GM12892 (cell line): ENCODE data around the gene PIGV.
"Not testable (repeated sequence)": the region's sequence is repeated elsewhere in the genome, so short reads cannot be mapped to it uniquely, and the experiment has no call there.

Experiments
- DNase-seq: peaks from one replicate; pipeline ENCODE4 v3.0.0; 2011; ENCODE audit not compliant: insufficient read length
- FAIRE-seq: peaks from 2 replicates; lab custom pipeline; 2011; peaks lifted over from hg19 to GRCh38; lab: Jason Lieb, UNC
- POLR2A ChIP-seq: IDR thresholded peaks from 2 replicates; pipeline ENCODE4 v1.6.1; 2011; ENCODE audit warnings: low read depth, low read length, control low read depth
- POLR2AphosphoS5 ChIP-seq: IDR thresholded peaks from 2 replicates; pipeline ENCODE4 v1.6.1; 2011; ENCODE audit warnings: low read depth, low read length, control low read depth
- TAF1 ChIP-seq: IDR thresholded peaks from 2 replicates; pipeline ENCODE4 v1.6.1; 2011; ENCODE audit warnings: low read depth, mild to moderate bottlenecking, control low read depth, low read length, borderline replicate concordance

Gene PIGV

GRCh38 chr1:26829184-26829911, 41.6 kb downstream of the PIGV start:
- FAIRE-seq (no peak), DNase-seq (no peak)
- TF ChIP-seq POLR2AphosphoS5 (no peak), TAF1 (no peak), POLR2A (no peak)

- DNase-seq (no peak), FAIRE-seq (peak; percentile 14)
- TF ChIP-seq POLR2A, result no peak
- no peak for TF ChIP-seq POLR2AphosphoS5
- TF ChIP-seq TAF1, result no peak
These were observed 43.3 kb downstream of the PIGV start for GRCh38 chr1:26831059-26831458.

- FAIRE-seq, result peak; percentile 17
- TF ChIP-seq POLR2A (no peak), TAF1 (no peak), POLR2AphosphoS5 (no peak)
- no peak for DNase-seq
These were observed 43.9 kb downstream of the PIGV start for GRCh38 chr1:26831546-26832248.

- DNase-seq (no peak), FAIRE-seq (peak; percentile 40)
- TF ChIP-seq POLR2AphosphoS5 (no peak), TAF1 (no peak), POLR2A (no peak)
These were observed 44.7 kb downstream of the PIGV start for GRCh38 chr1:26832249-26832960.

- peak; percentile 78 for TF ChIP-seq POLR2AphosphoS5
- TF ChIP-seq POLR2A, result peak; percentile 78
- peak; percentile 53; the same call in 1 of the 2 replicates for TF ChIP-seq TAF1
- DNase-seq, result peak; percentile 88
- peak; percentile 98 for FAIRE-seq
These were observed 46.0 kb downstream of the PIGV start for GRCh38 chr1:26833432-26834405.

- not testable (repeated sequence) for FAIRE-seq, DNase-seq
These were observed 49.9 kb downstream of the PIGV start for GRCh38 chr1:26837665-26838064.

GRCh38 chr1:26838474-26839338, 51.0 kb downstream of the PIGV start:
- peak; percentile 72 for DNase-seq
- peak; percentile 99 for FAIRE-seq
- no peak for TF ChIP-seq TAF1
- peak; percentile 60; the same call in 1 of the 2 replicates for TF ChIP-seq POLR2AphosphoS5

GRCh38 chr1:26839339-26839722, 51.6 kb downstream of the PIGV start:
- peak; percentile 82 for FAIRE-seq
- no peak for TF ChIP-seq TAF1
- TF ChIP-seq POLR2AphosphoS5, result no peak
- TF ChIP-seq POLR2A, result no peak

GRCh38 chr1:26839779-26840178, 52.0 kb downstream of the PIGV start:
- FAIRE-seq, result no peak
- TF ChIP-seq TAF1, result no peak
- TF ChIP-seq POLR2AphosphoS5, result no peak
- TF ChIP-seq POLR2A, result no peak
- DNase-seq, result no peak

More at GRCh38 chr1:26839339-26839722, 51.6 kb downstream of the PIGV start:
- DNase-seq, result no peak
